Kidney glomerular epithelial cell (primary cell): ENCODE results near the gene TP53INP2.
A peak's percentile ranks its signal among the peaks of the same experiment; 100 is the strongest.
"Not testable (repeated sequence)": the region's sequence is repeated elsewhere in the genome, so short reads cannot be mapped to it uniquely, and the experiment has no call there.

ENCODE experiments used
- DNase-seq: peaks from one replicate; lab custom pipeline; 2025; lab: John Stamatoyannopoulos, UW

Gene TP53INP2

DNA sequence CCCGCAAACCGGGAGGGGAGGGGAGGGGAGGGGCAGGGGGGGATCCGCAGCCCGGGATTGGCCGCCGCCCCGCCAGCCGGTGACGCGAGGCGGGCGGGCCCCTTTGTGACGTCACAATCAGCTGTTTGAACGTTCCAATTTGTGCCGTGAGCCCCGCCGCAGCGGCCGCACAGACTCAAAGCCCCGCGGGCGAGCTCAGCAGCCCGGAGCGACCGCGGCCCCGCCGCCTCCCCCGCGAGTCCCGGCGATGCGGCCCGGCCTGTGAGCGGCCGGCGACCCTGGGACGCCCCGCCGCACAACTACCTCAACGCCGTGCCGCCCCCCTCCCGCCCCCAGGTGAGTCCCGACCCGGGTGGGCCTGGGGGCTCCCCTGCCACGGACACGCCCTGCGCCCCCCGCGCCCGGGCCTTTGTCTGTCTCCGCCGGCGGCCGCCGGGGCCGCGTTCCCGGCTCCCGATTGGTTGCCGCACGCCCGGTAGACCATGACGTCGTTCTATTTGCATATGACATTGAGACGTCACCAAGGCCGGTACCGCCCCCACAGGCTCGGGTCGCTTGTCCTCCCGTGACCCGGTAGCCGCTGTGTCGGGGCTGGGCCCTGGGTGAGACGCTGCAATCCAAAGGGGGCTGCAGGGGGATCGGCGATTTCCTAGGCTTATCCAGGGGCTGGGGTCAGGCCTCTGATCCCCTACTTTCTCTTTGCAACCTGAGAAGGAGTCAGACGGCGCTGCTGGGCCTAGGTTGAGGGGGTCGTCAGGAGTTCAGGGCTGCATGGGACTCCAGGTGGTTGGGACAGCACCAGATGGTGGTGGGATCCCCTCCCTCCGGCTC is at the start of gene TP53INP2:
Gene TP53INP2 (plus strand): TSS at position 168 of the 831 bp plus-strand sequence. CDS start 4,396 bp downstream, outside the sequence.
- peak; percentile 59 for DNase-seq

DNA sequence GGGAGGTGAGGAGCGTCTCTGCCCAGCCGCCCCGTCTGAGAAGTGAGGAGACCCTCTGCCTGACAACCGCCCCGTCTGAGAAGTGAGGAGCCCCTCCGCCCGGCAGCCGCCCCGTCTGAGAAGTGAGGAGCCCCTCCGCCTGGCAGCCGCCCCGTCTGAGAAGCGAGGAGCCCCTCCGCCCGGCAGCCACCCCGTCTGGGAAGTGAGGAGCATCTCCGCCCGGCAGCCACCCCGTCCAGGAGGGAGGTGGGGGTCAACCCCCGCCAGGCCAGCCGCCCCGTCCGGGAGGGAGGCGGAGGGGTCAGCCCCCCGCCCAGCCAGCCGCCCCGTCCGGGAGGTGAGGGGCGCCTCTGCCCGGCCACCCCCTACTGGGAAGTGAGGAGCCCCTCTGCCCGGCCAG is 45.5 kb upstream of the TP53INP2 start:
- not testable (repeated sequence) for DNase-seq

GRCh38 chr20:34661811-34662210 is 42.3 kb upstream of the TP53INP2 start:
- not testable (repeated sequence) for DNase-seq

- DNase-seq, result no peak
These were observed 40.8 kb upstream of the TP53INP2 start for GRCh38 chr20:34663213-34663943.

DNA sequence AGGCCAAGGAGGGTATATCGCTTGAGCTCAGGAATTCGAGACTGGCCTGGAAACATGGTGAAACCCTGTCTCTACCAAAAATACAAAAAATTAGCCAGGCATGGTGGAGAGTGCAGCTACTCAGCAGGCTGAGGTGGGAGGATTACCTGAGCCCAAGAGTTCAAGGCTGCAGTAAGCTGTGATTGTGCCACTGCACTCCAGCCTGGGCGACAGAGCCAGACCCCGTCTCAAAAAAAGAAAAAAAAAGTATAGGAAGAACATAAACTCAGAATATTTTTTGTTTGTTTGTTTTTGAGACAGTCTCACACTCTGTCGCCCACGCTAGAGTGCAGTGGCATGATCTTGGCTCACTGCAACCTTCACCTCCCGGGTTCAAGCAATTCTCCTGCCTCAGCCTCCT is 39.4 kb upstream of the TP53INP2 start:
- not testable (repeated sequence) for DNase-seq

- DNase-seq, result no peak
These were observed 35.0 kb upstream of the TP53INP2 start for GRCh38 chr20:34669094-34669493.

DNA sequence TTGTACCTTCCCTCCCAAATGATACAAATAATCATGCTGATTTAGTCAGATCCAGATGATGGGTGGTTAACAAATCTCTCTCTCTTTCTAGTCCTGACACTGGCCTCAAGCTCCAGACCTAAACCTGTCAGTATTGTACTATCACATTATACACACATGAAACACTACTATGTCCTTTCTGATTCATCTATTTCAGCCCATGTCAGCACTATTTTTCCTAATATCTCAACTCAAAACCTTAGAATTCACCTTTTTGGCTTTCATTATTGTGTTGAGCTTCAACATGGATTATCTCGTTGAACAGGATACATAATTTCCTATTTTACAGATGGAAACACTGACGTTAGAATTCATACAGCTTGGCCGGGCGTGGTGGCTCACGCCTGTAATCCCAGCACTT is 30.7 kb upstream of the TP53INP2 start:
- no peak for DNase-seq

DNA sequence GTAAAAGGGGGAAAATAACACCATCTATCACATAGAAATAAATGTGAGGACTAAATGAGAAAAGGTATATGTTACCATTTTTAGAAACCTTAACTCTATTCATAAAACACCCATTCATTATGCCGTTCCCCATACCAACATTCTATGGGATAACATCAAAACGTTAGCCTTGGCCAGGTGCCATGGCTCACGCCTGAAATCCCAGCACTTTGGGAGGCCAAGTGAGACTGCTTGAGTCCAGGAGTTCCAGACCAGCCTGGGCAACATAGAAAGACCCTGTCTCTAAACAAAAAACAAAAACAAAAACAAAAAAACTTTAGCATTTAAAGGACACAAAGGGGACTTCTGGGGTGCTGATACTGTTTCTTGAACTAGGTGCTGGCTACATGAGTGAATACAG is 28.6 kb upstream of the TP53INP2 start:
- DNase-seq, result no peak

- DNase-seq, result peak; percentile 53
These were observed 28.0 kb upstream of the TP53INP2 start for GRCh38 chr20:34675993-34676641.

GRCh38 chr20:34676642-34677373 is 27.3 kb upstream of the TP53INP2 start, which contains the start of gene PIGU:
Gene PIGU, minus strand, starts transcription at chr20:34677092. Its CDS starts 7 bp downstream, at chr20:34677085.
- DNase-seq, result peak; percentile 93

DNA sequence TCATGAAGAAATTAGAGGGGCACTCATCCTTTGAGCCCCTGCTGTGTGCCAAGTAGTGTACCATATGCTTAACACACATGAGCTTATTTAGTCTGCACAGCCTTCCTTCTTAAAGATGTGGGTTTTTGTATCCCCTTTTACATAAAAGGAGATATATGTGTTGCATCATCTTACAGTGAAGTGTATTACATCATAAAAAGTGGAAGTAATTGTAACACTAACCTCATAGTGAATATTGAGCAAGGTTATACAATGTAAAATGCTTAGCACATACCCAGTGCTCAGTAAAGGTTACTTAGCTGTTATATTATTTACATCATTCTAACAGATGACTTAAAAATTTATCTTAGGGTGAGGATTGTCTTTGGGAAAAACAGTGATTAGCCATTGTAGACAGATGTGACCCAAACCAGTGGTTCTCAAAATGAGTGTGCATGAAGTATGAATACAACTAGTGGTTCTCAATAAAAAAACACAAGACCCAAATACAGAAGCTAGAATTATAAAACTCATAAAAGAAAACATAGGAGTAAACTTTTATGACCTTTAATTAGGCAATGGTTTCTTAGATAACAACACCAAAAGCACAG is 23.5 kb upstream of the TP53INP2 start:
- no peak for DNase-seq

- no peak for DNase-seq
These were observed 20.5 kb upstream of the TP53INP2 start for GRCh38 chr20:34683667-34684066.

- no peak for DNase-seq
These were observed 14.7 kb upstream of the TP53INP2 start for GRCh38 chr20:34689486-34689885.

DNA sequence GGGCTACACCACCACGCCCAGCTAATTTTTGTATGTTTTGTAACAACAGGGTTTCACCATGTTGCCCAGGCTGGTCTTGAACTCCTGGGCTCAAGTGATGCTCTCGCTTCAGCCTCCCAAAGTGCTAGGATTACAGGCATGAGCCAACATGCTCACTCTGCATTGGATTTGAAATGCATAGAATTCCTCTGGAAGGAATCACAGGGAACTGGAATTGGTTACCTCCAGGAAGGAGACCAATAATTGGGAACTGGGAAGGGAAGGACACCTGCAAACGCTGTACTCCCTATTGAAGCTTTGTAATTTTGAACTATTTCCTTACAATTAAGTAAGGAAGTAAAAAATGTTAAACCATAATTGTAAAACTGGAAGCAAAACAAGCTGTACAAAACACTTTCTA is 12.3 kb upstream of the TP53INP2 start:
- no peak for DNase-seq

DNA sequence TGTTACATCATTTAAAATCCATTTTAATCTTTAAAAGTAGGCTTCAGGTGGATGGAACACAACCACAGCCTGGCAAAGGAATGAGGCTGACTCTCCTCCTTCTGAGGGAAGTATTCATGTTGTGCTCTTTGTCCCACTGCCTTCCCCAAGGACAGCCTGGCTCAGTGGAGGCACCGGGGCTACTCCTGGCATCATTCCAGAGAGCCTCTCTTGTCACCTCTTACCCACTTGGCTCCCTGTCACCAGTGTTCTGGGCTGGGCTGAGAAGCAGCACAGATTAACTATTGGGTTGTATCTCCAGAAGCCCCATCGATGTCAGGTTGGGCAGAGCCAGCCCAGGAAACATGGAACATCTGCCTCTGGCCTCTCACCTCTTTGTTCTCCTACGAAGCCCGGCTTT is 10.7 kb upstream of the TP53INP2 start:
- DNase-seq, result no peak

GRCh38 chr20:34701405-34702085 is 2.6 kb upstream of the TP53INP2 start:
- no peak for DNase-seq

DNA sequence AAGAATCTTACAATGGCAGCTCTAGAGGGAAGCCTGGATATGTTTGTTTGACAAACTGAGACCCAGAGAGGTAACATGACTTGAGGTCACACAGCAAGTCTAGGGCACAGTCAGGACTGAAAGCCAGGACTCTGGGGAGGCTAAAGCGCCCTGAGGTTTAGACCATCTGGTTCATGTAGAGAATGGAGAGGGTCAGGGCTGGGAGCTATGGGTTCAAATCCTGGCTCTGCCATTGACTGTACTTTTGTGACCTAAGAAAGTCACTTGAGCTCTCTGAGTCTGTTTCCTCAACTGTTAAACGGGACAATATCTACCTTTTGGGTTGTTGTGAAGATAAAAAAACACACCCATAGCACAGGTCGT is 1.1 kb upstream of the TP53INP2 start:
- DNase-seq, result no peak

DNA sequence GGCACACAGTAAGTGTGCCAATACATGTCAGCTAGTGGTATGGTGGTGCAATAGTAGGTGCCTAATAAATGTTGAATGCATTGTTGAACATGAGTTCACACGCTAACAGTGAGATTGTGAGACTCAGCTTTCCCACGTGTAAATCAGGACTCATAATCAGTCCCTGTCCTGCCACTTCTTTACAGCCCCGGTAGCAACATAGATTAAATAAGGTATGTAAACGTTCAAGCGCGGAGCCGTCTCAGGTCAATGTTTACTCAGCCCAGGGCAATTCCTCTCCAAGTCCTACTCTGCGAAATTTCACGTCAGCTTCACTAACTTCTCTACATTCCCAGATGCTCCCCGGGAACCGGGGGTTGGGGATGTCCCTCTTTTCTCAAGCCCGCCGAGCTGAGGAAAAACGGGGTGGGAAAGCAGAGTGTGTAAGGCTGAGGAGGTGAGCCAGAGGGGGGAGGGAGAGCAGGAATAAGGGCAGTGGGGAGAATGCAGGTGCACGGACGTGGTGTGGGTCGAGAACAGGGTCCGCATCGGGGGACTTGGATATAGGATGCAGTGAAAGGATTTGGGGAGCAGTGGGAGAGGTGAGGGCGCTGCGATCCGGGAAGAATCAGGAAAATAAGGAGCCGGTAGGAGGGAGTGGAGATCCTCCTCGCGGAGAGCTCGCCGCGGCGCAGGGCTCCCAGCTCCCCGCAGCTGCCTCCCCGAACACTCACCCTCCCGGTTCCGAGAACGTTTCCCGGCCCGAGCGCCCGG is 544 bp upstream of the TP53INP2 start:
- DNase-seq, result no peak

DNA sequence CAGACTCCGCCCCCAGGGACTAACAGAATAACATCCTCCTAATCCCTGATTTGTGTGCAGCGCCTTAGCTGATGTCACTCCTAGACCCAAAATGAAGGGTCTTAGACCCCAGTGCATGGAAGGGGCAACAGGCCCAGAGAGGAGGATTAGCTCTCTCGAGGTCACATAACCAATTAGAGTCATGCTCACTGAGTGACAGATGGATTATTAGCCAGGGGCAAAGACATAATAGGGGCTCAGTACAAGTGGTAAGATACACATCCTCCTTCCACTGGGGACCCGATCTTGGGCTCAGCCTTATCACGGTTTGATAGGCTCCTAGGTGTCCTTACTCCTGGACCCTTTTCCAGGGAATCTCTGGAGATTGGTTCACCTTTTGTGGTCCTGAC is 858 bp downstream of the TP53INP2 start:
- DNase-seq, result no peak
